Keratinocyte (primary cell): ENCODE results near the gene PTTG1IP2. TPM values are rescaled to one million over a fixed set of nuclear protein-coding genes. Genes with fewer than 3 reads are reported as not detected.

ENCODE experiments used
- DNase-seq: peaks from one replicate; pipeline ENCODE4 v3.0.0-alpha.2; 2011; ENCODE audit warnings: low read depth, missing footprints, low spot score
- FAIRE-seq: peaks from 2 replicates; lab custom pipeline; 2011; peaks lifted over from hg19 to GRCh38; lab: Jason Lieb, UNC
- H2AFZ ChIP-seq: 2 replicates; pipeline ENCODE4 v1.6.0; 2012; ENCODE audit warnings: low read length, control low read depth, inconsistent platforms; ENCODE audit not compliant: control insufficient read depth
- H3K27ac ChIP-seq: 2 replicates; pipeline ENCODE4 v1.5.1; 2011; ENCODE audit warnings: low read length; ENCODE audit not compliant: control insufficient read depth, insufficient read depth
- H3K27me3 ChIP-seq: 3 replicates; pipeline ENCODE4 v1.6.0; 2011; ENCODE audit warnings: low read length; ENCODE audit not compliant: control insufficient read depth, insufficient read depth; ENCODE audit errors: extremely low read depth
- H3K36me3 ChIP-seq, 2 experiments: 2 replicates in 1 of 2; 3 replicates in 1 of 2; pipeline ENCODE4 v1.5.1; 2011; ENCODE audit warnings: low read length in 2 of 2, mild to moderate bottlenecking in 1 of 2; ENCODE audit not compliant: control insufficient read depth in 2 of 2, insufficient read depth in 2 of 2; ENCODE audit errors: extremely low read depth in 1 of 2
- H3K4me1 ChIP-seq: 3 replicates; pipeline ENCODE4 v1.5.1; 2011; ENCODE audit warnings: low read length; ENCODE audit not compliant: control insufficient read depth, insufficient read depth; ENCODE audit errors: extremely low read depth
- H3K4me2 ChIP-seq: 3 replicates; pipeline ENCODE4 v1.6.0; 2011; ENCODE audit warnings: low read depth, low read length; ENCODE audit not compliant: control insufficient read depth, insufficient read depth; ENCODE audit errors: extremely low read depth
- H3K4me3 ChIP-seq, 3 experiments: fragments of 200-600 bp in 1 of 3; sonication (generic) in 1 of 3; 2 replicates in 2 of 3; 3 replicates in 1 of 3; pipeline ENCODE4 v1.5.1; 2011 to 2016; ENCODE audit warnings: low read length in 3 of 3, mild to moderate bottlenecking in 3 of 3, control low read depth in 2 of 3, inconsistent platforms in 1 of 3, low read depth in 1 of 3, mixed read lengths in 1 of 3, mixed run types in 1 of 3, moderate library complexity in 1 of 3; ENCODE audit not compliant: control insufficient read depth in 2 of 3, insufficient read depth in 2 of 3; ENCODE audit errors: extremely low read depth in 1 of 3
- H3K79me2 ChIP-seq: 2 replicates; pipeline ENCODE4 v1.6.0; 2012; ENCODE audit warnings: low read length; ENCODE audit not compliant: control insufficient read depth, insufficient read depth
- H3K9ac ChIP-seq: 3 replicates; pipeline ENCODE4 v1.6.0; 2011; ENCODE audit warnings: low read length; ENCODE audit not compliant: control insufficient read depth, insufficient read depth; ENCODE audit errors: extremely low read depth
- H3K9me1 ChIP-seq: 3 replicates; pipeline ENCODE4 v1.6.0; 2011; ENCODE audit warnings: low read length; ENCODE audit not compliant: control insufficient read depth, insufficient read depth; ENCODE audit errors: extremely low read depth
- H3K9me3 ChIP-seq: 2 replicates; pipeline ENCODE4 v1.5.1; 2012; ENCODE audit warnings: low read depth, low read length; ENCODE audit not compliant: control insufficient read depth
- H4K20me1 ChIP-seq: 3 replicates; pipeline ENCODE4 v1.6.0; 2011; ENCODE audit warnings: low read length; ENCODE audit not compliant: control insufficient read depth, insufficient read depth; ENCODE audit errors: extremely low read depth
- CTCF ChIP-seq, 3 experiments: IDR thresholded peaks in 1 of 3; conservative IDR thresholded peaks in 1 of 3; optimal IDR thresholded peaks in 1 of 3; 2 replicates in 2 of 3; 3 replicates in 1 of 3; pipeline versions ENCODE3 to v1.5.1; 2011; ENCODE audit warnings: low read length in 3 of 3, mild to moderate bottlenecking in 3 of 3, moderate library complexity in 2 of 3, control low read depth in 1 of 3, inconsistent platforms in 1 of 3; ENCODE audit not compliant: insufficient read depth in 2 of 3; ENCODE audit errors: extremely low read depth in 1 of 3
- EZH2 ChIP-seq: IDR thresholded peaks from one replicate; pipeline ENCODE4 v1.6.1; 2012; ENCODE audit warnings: inconsistent platforms, mild to moderate bottlenecking, low read length, moderate library complexity
- dilution Hi-C: fragments of 300-500 bp; cut with MboI; formaldehyde crosslinking; loops from one replicate; pipeline ENCODE4 v1.7.0; 2020; ENCODE audit warnings: low sequenced_read_pairs; ENCODE audit not compliant: extremely low pct_ligation_motif_present
- polyA plus RNA-seq, 5 experiments: library from polyadenylated mRNA; depleted of rRNA in 3 of 5; stranded (reverse) in 3 of 5; stranded (forward) in 1 of 5; unstranded in 1 of 5; fragments of >200 nt; gene quantifications; 1 replicate in 1 of 5; 2 replicates in 3 of 5; 3 replicates in 1 of 5; pipeline versions ENCODE4 v1.2.1 to v1.2.3, GENCODE V29; 2011 to 2012; ENCODE audit warnings: missing spikeins in 2 of 5, low read depth in 1 of 5, low replicate concordance in 1 of 5

PTTG1IP2 gene
- polyA plus RNA-seq, 1 donor (not counting 4 experiments of a cell fraction or from before 2014, with no cell fraction given), result not detected

GRCh38 chr7:90458104-90458503 is 11.3 kb upstream of the PTTG1IP2 start:
- no peaks in the 10 kb centered on the region for H4K20me1 ChIP-seq
- FAIRE-seq, result no peak

GRCh38 chr7:90459888-90460287 is 9.6 kb upstream of the PTTG1IP2 start:
- no peak for FAIRE-seq

More at GRCh38 chr7:90458104-90458503, 11.3 kb upstream of the PTTG1IP2 start:
- DNase-seq, result no peak
- H2AFZ ChIP-seq, result no peak overlapping the region
- no peaks in the 10 kb centered on the region for H3K9me1 ChIP-seq
- no peaks in the 10 kb centered on the region for H3K36me3 ChIP-seq
- no peaks in the 10 kb centered on the region for H3K79me2 ChIP-seq
- no peaks in the 10 kb centered on the region for H3K9me3 ChIP-seq
- no peak overlapping the region for H3K9ac ChIP-seq
- dilution Hi-C loops, result no loop called here
- H3K27me3 ChIP-seq, result no peaks in the 10 kb centered on the region
- TF ChIP-seq EZH2, result no peak
- no peak for TF ChIP-seq CTCF (optimal IDR thresholded peaks at IDR 0.05 in 1 of 3, IDR thresholded peaks at IDR 0.05 in 1 of 3, conservative IDR thresholded peaks at IDR 0.05 in 1 of 3; ENCODE audit: extremely low read depth in 1 of 3, insufficient read depth in 2 of 3, low read length in 3 of 3)
- H3K4me2 ChIP-seq, result no peak overlapping the region
- H3K4me1 ChIP-seq, result no peaks in the 10 kb centered on the region
- no peak overlapping the region for H3K27ac ChIP-seq
- H3K4me3 ChIP-seq, result no peak overlapping the region

More at GRCh38 chr7:90459888-90460287, 9.6 kb upstream of the PTTG1IP2 start:
- TF ChIP-seq CTCF (optimal IDR thresholded peaks at IDR 0.05 in 1 of 3, IDR thresholded peaks at IDR 0.05 in 1 of 3, conservative IDR thresholded peaks at IDR 0.05 in 1 of 3; ENCODE audit: extremely low read depth in 1 of 3, insufficient read depth in 2 of 3, low read length in 3 of 3) (no peak), EZH2 (no peak)
- no peaks in the 10 kb centered on the region for H3K9me3 ChIP-seq
- no peaks in the 10 kb centered on the region for H4K20me1 ChIP-seq
- no peak overlapping the region for H3K4me3 ChIP-seq
- no peaks in the 10 kb centered on the region for H3K79me2 ChIP-seq
- dilution Hi-C loops, result no loop called here
- no peak overlapping the region for H3K4me2 ChIP-seq
- no peaks in the 10 kb centered on the region for H3K9me1 ChIP-seq
- no peak for DNase-seq
- H3K9ac ChIP-seq, result no peak overlapping the region
- H2AFZ ChIP-seq, result no peak overlapping the region
- no peak overlapping the region for H3K27ac ChIP-seq
- H3K36me3 ChIP-seq, result no peaks in the 10 kb centered on the region
- H3K4me1 ChIP-seq, result no peaks in the 10 kb centered on the region
- H3K27me3 ChIP-seq, result no peaks in the 10 kb centered on the region
